Gastrocnemius medialis (tissue), 4 donors: ENCODE measurements around the gene PPP4C.

ENCODE experiments used
- POLR2A ChIP-seq, 2 donors: fragments of 450-650 bp; IDR thresholded peaks; one replicate each; pipeline ENCODE4 v1.6.1; 2017; ENCODE audit warnings: antibody characterized with exemption in 2 of 2, mild to moderate bottlenecking in 2 of 2, moderate library complexity in 2 of 2
- TF ChIP-seq, protein P1 (sequence below), 5 experiments: fragments of 450-650 bp in 3 of 5; fragments of 200-600 bp in 2 of 5; sonication (generic) in 2 of 5; IDR thresholded peaks in 4 of 5; conservative IDR thresholded peaks in 1 of 5; 1 replicate in 4 of 5; 2 replicates in 1 of 5; pipeline ENCODE4 v1.5.1; 2016 to 2019; ENCODE audit warnings: antibody characterized with exemption in 5 of 5, mild to moderate bottlenecking in 3 of 5, moderate library complexity in 3 of 5

DNA sequence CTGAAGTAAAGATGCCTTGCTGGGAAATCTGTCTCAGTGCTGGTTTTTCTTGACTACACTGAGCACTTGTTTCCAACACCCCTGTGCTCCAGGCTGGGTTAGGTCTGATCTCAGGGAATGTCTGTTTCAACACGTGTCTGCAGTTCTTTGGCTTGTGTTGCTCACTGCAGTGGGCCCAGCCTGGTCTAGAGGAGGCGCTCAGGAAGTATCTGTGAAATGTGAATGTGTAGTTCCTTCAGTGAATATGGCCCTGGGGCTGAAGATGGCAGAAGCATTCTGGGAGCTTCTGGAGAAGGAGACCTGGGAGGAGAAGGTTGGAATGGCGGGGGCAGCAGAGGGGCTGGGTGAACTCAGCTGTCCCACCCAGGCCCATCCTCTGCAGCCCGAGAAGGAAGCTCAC, 28.3 kb downstream of the PPP4C start:
- TF ChIP-seq, protein P1, sequence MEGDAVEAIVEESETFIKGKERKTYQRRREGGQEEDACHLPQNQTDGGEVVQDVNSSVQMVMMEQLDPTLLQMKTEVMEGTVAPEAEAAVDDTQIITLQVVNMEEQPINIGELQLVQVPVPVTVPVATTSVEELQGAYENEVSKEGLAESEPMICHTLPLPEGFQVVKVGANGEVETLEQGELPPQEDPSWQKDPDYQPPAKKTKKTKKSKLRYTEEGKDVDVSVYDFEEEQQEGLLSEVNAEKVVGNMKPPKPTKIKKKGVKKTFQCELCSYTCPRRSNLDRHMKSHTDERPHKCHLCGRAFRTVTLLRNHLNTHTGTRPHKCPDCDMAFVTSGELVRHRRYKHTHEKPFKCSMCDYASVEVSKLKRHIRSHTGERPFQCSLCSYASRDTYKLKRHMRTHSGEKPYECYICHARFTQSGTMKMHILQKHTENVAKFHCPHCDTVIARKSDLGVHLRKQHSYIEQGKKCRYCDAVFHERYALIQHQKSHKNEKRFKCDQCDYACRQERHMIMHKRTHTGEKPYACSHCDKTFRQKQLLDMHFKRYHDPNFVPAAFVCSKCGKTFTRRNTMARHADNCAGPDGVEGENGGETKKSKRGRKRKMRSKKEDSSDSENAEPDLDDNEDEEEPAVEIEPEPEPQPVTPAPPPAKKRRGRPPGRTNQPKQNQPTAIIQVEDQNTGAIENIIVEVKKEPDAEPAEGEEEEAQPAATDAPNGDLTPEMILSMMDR (IDR thresholded peaks at IDR 0.05 in 4 of 5, conservative IDR thresholded peaks at IDR 0.05 in 1 of 5), result no peak
- TF ChIP-seq POLR2A (IDR thresholded peaks at IDR 0.05), result no peak
